GM12874 (cell line): Measurements from ENCODE around the gene MYLK.
A peak's percentile ranks its signal among the peaks of the same experiment; 100 is the strongest.

ENCODE experiments used
- CTCF ChIP-seq: IDR thresholded peaks from 2 replicates; pipeline ENCODE4 v1.5.1; 2011; ENCODE audit warnings: low read depth, mild to moderate bottlenecking, control low read depth, low read length, moderate library complexity; ENCODE audit not compliant: insufficient read depth

The MYLK gene

GRCh38 chr3:123720638-123721037, 163.5 kb downstream of the MYLK start:
- TF ChIP-seq CTCF: no peak

GRCh38 chr3:123719862-123720453, 164.2 kb downstream of the MYLK start:
- no peak for TF ChIP-seq CTCF

GRCh38 chr3:123719061-123719756, 164.9 kb downstream of the MYLK start:
- TF ChIP-seq CTCF: peak; percentile 70

- no peak for TF ChIP-seq CTCF
These were observed 166.0 kb downstream of the MYLK start for GRCh38 chr3:123718108-123718507.

- no peak for TF ChIP-seq CTCF
These were observed 167.7 kb downstream of the MYLK start for GRCh38 chr3:123716411-123716810.

GRCh38 chr3:123713211-123713610, 170.9 kb downstream of the MYLK start:
- TF ChIP-seq CTCF: no peak

- no peak for TF ChIP-seq CTCF
These were observed 171.9 kb downstream of the MYLK start for GRCh38 chr3:123712077-123712860.
